GM12875 (cell line): ENCODE data around the gene OXCT2.
"Not testable (repeated sequence)": the region's sequence is repeated elsewhere in the genome, so short reads cannot be mapped to it uniquely, and the experiment has no call there.

Experiments used
- H3K4me3 ChIP-seq: one replicate; pipeline ENCODE4 v1.5.1; 2011; ENCODE audit warnings: low read depth, low read length, control low read depth
- CTCF ChIP-seq: IDR thresholded peaks from 2 replicates; pipeline ENCODE4 v1.5.1; 2011; ENCODE audit warnings: low read depth, mild to moderate bottlenecking, control low read depth, inconsistent platforms, low read length, moderate library complexity, borderline replicate concordance; ENCODE audit not compliant: insufficient read depth

Gene OXCT2

DNA sequence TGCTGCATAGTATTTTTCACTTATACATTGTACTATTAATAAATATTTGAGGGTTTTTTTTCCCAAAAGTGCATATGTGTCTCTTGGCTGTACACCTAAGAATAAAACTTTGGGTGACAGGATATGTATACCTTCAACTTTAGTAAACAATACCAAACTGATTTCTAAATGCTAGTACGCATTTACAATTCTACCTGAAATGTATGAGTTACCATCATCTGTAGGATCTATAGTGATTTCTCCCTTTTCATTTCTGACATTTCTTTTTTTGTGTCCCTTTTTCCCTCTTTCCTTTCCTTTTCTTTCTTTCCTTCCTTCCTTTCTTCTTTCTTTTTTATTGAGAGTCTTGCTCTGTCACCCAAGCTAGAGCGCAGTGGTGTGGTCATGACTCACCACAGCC, 34.2 kb upstream of the OXCT2 start:
- no peak overlapping the region for H3K4me3 ChIP-seq
- TF ChIP-seq CTCF: no peak

DNA sequence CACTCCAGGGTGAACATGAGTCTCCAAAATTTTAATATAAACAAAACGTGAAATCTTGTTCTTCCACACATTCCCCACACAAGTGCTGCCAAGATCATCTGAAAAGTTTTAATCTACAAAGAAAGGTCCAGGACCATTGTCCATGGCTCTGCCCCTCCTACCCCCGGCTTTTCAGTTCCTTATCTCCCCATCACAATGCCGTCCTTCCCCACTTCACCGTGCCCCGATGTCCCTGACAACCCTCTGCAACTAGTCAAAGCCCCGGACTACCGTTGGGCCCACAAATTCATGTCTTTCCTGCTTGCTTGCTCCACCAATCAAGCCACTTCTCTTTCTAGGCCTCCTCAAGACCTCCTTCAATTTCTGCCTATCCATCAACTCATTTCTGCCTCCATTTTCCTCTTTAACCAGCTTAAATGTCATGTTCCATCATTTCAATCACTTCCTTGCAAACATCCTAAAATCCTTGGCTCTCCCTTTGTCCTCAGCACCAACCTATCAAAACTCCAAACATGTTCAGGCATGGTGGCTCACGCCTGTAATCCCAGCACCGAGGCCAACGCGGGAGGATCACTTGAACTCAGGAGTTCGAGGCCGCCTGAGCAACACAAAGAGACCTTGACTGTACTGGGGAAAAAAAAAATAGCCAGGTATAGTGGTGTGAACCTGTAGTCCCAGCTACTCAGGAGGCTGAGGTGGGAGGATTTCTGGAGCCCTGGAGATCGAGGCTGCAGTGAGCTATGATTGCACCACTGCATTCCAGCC, 31.5 kb upstream of the OXCT2 start:
- TF ChIP-seq CTCF: no peak
- H3K4me3 ChIP-seq: no peak overlapping the region

DNA sequence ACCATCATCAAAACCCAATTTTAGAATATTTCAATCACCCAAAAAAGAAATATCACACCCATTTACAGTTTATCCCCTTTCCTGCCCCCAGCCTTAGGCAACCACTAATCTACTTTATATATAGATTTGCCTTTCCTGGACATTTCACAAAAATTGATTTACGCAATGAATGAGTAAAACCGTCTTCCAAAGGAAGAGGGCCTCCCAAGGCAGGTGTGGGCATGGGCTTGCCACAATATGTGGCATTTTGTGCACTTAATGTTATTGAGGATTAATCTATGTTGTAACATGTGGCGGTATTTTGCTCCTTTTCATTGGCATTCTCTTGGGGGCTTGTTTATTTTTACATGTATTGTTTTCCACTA, 29.3 kb upstream of the OXCT2 start:
- no peak overlapping the region for H3K4me3 ChIP-seq
- no peak for TF ChIP-seq CTCF

GRCh38 chr1:39799770-39800470, 28.8 kb upstream of the OXCT2 start:
- no peak overlapping the region for H3K4me3 ChIP-seq
- peak; percentile 93 for TF ChIP-seq CTCF

DNA sequence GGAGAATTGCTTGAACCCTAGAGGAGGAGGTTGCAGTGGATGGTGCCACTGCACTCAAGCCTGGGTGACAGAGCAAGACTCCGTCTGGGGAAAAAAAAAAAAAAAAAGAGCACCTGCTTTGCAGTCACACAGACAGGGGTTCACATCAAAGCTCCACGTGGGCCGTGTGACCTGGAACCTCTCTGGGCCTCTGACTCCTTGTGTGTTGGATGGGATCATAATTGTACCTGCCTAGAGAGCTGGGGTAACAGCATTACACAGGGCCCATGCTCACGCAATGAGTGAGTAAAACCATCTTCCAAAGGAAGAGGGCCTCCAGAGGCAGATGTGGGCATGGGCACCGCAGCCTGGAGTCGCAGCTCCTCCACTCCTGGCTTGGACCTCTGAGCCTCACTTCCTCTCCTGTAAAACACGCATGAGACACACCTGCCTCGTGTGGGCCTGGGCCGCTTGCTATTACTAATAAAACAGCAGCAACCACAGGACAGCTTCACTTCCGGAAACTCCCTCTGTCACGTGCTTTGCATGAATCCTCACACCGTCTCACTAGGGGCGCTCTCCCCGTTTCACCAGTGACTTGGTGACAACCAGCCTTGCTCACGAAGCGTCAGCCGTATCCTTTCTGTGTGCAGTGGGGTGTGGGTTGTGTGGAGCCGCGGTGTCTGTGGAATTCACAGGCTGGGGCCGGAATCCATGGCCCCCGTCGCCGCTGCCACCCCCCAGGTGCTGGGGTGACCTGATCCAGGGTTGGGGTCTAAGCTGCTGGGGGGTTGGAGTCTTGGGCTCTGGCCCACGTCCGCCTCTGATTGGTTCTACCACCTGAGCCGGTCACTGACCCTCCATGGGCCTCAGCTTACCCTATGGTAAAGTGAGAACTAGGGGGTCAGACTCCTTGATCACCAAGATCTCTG, 28.0 kb upstream of the OXCT2 start:
- peak; percentile 49; the same call in 1 of the 2 replicates for TF ChIP-seq CTCF

GRCh38 chr1:39795651-39796050, 24.5 kb upstream of the OXCT2 start:
- no peak overlapping the region for H3K4me3 ChIP-seq
- no peak for TF ChIP-seq CTCF

More for the DNA sequence above, 28.0 kb upstream of the OXCT2 start:
- not testable (repeated sequence) for H3K4me3 ChIP-seq

- no peak overlapping the region for H3K4me3 ChIP-seq
- TF ChIP-seq CTCF: no peak
Measured at GRCh38 chr1:39791838-39792237, 20.7 kb upstream of the OXCT2 start.
